Kidney epithelial cell (primary cell): ENCODE data around the gene CDH2. TPM values are rescaled to one million over a fixed set of nuclear protein-coding genes. Genes with fewer than 3 reads are reported as not detected.

Experiments used
- DNase-seq: peaks from one replicate; pipeline ENCODE4 v3.0.0-alpha.2; 2010; ENCODE audit warnings: low read depth
- H3K27me3 ChIP-seq: 2 replicates; pipeline ENCODE4 v1.6.0; 2011; ENCODE audit warnings: low read length; ENCODE audit not compliant: control insufficient read depth, insufficient read depth
- H3K36me3 ChIP-seq: 2 replicates; pipeline ENCODE4 v1.5.1; 2011; ENCODE audit warnings: low read length; ENCODE audit not compliant: control insufficient read depth, insufficient read depth
- H3K4me3 ChIP-seq: 2 replicates; pipeline ENCODE4 v1.5.1; 2011; ENCODE audit warnings: low read depth, mild to moderate bottlenecking, control low read depth, low read length
- CTCF ChIP-seq: IDR thresholded peaks from 2 replicates; pipeline ENCODE4 v1.5.1; 2011; ENCODE audit warnings: mild to moderate bottlenecking, moderate library complexity, low read length, control low read depth, inconsistent platforms; ENCODE audit not compliant: insufficient read depth, poor library complexity, severe bottlenecking
- total RNA-seq: library from RNA; depleted of rRNA; stranded (reverse); fragments of >200 nt; gene quantifications from 2 replicates; pipeline ENCODE4 v1.2.3, GENCODE V29; 2015

The CDH2 gene
- total RNA-seq, 1 donor from 2014 or later, result 190 TPM

GRCh38 chr18:27970321-27970720 is 206.6 kb downstream of the CDH2 start:
- Histone ChIP-seq H3K36me3 (no peaks in the 10 kb centered on the region), H3K4me3 (no peak overlapping the region), H3K27me3 (no peaks in the 10 kb centered on the region)
- DNase-seq, result no peak
- TF ChIP-seq CTCF, result no peak

GRCh38 chr18:27969206-27969605 is 207.7 kb downstream of the CDH2 start:
- H3K4me3 ChIP-seq, result no peak overlapping the region
- no peaks in the 10 kb centered on the region for H3K27me3 ChIP-seq
- no peak for DNase-seq
- TF ChIP-seq CTCF, result no peak
- no peaks in the 10 kb centered on the region for H3K36me3 ChIP-seq

GRCh38 chr18:27967913-27968824 is 208.8 kb downstream of the CDH2 start:
- Histone ChIP-seq H3K27me3 (no peaks in the 10 kb centered on the region), H3K4me3 (no peak overlapping the region), H3K36me3 (no peaks in the 10 kb centered on the region)
- no peak for TF ChIP-seq CTCF
- no peak for DNase-seq

- no peak for TF ChIP-seq CTCF
- DNase-seq, result no peak
- H3K27me3 ChIP-seq, result no peaks in the 10 kb centered on the region
- no peak overlapping the region for H3K4me3 ChIP-seq
- no peaks in the 10 kb centered on the region for H3K36me3 ChIP-seq
Observed at GRCh38 chr18:27966881-27967280, 210.0 kb downstream of the CDH2 start.

- DNase-seq, result peak; percentile 62
- Histone ChIP-seq H3K4me3 (no peak overlapping the region), H3K27me3 (no peaks in the 10 kb centered on the region), H3K36me3 (no peaks in the 10 kb centered on the region)
- no peak for TF ChIP-seq CTCF
Observed at GRCh38 chr18:27964811-27965210, 212.1 kb downstream of the CDH2 start.

- TF ChIP-seq CTCF, result no peak
- Histone ChIP-seq H3K4me3 (no peak overlapping the region), H3K36me3 (no peaks in the 10 kb centered on the region), H3K27me3 (no peaks in the 10 kb centered on the region)
- no peak for DNase-seq
Observed at GRCh38 chr18:27959101-27959500, 217.8 kb downstream of the CDH2 start.
